T-helper 17 cell (primary cell): Measurements from ENCODE around the gene FAR2. TPM values are rescaled to one million over a fixed set of nuclear protein-coding genes. Genes with fewer than 3 reads are reported as not detected.
A peak's percentile ranks its signal among the peaks of the same experiment; 100 is the strongest.

Experiments used
- ATAC-seq: fragments of 150-1000 bp; cut with Tn5 transposase; 2 replicates; pipeline ENCODE4 v1.10.0; 2021; ENCODE audit warnings: mild to moderate bottlenecking, moderate library complexity
- DNase-seq, 3 donors: peaks; one replicate each; pipeline versions ENCODE4 v3.0.0 to v3.0.0-alpha.2; 2020 to 2021
- H3K9me3 ChIP-seq: one replicate; pipeline ENCODE4 v1.7.0; 2013; ENCODE audit warnings: low read length, mild to moderate bottlenecking; ENCODE audit not compliant: control insufficient read depth, poor library complexity, severe bottlenecking
- H3K27ac Mint-ChIP-seq: one replicate; pipeline ENCODE4 v1.8.0; 2022; ENCODE audit warnings: mild to moderate bottlenecking, moderate library complexity, mixed read lengths
- H3K27me3 Mint-ChIP-seq: one replicate; pipeline ENCODE4 v1.8.0; 2022; ENCODE audit warnings: mixed read lengths
- H3K36me3 Mint-ChIP-seq: one replicate; pipeline ENCODE4 v1.8.0; 2022; ENCODE audit warnings: low read depth, mixed read lengths
- H3K4me1 Mint-ChIP-seq: one replicate; pipeline ENCODE4 v1.8.0; 2022; ENCODE audit warnings: mild to moderate bottlenecking, mixed read lengths
- H3K4me3 Mint-ChIP-seq: one replicate; pipeline ENCODE4 v1.8.0; 2022; ENCODE audit warnings: mild to moderate bottlenecking, moderate library complexity, mixed read lengths
- total RNA-seq, 4 donors: library from RNA in 2 of 4; stranded (reverse) in 2 of 4; gene quantifications; one replicate each; pipeline ENCODE4 v1.2.3 and lab custom pipeline; 2022 to 2026

FAR2 gene
- total RNA-seq, 2 donors from 2014 or later, result 6.6 to 8.5 TPM

DNA sequence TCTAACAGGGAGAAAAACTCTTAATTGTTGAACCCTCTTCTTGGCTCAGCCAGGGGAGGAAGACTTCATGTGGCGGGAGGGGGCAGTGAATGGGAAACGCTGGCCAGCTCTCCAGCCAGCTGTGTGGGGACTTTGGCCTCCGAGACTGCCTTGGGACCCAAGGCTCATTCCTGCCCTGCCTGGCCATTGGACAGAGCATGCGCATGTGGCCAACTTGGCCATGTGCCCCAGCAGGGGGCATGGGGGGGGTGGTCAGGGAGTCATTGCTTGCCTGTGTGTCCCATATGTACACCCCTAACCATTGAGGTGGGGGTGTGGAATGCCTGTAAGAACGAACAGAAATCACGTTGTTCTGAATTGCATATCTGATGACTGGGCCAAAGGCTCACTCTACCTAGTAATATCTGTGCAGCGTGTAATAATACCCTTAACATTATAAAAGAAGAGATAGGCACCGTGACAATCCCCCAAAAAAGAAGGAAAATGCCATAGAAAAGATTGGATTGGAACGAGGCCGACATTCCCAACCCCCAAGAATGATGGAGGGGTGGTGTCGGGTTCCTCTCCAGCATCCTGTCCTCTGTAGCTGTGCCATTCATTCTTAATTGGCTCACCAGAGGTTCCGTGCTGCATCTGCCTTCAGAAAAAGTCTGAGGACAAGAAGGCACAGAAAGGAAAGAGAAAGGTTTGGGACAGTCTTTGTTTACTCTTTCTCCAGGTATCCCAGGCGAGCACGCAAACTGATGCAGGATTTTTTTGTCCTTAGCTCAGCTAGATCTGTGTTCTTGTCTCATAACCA, 3.5 kb upstream of the FAR2 start:
- peaks cover 2% of the 10 kb centered on the region for H3K36me3 Mint-ChIP-seq
- H3K27ac Mint-ChIP-seq, result no peak overlapping the region
- no peaks in the 10 kb centered on the region for H3K9me3 ChIP-seq
- DNase-seq, result no peak
- H3K4me1 Mint-ChIP-seq, result peaks cover 7% of the 10 kb centered on the region
- H3K4me3 Mint-ChIP-seq, result no peak overlapping the region
- H3K27me3 Mint-ChIP-seq, result no peaks in the 10 kb centered on the region
- ATAC-seq, result no peak

DNA sequence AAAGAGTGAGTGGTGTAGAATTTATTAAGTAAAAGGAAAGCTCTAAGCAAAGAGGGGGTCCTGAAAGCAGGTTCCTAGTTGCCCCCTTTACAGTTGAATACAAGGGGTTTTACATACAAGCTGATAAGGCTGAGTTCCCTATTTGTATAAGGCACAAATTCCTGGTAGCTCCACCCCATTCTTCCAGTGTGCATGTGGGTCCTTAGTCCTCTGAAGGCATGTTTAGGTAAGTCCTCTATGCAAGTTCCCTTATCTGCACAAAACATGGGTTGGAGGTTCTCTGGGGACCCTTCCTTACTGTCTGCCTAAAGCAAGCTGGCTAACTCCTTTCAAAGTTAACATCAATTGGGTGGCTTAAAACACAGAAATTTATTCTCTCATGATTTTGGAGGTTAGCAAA, 2.9 kb upstream of the FAR2 start:
- ATAC-seq, result no peak
- Mint-ChIP-seq H3K27ac (no peak overlapping the region), H3K36me3 (peaks cover 2% of the 10 kb centered on the region), H3K27me3 (no peaks in the 10 kb centered on the region), H3K4me1 (peaks cover 12% of the 10 kb centered on the region), H3K4me3 (no peak overlapping the region)
- H3K9me3 ChIP-seq, result no peaks in the 10 kb centered on the region
- DNase-seq, result no peak

DNA sequence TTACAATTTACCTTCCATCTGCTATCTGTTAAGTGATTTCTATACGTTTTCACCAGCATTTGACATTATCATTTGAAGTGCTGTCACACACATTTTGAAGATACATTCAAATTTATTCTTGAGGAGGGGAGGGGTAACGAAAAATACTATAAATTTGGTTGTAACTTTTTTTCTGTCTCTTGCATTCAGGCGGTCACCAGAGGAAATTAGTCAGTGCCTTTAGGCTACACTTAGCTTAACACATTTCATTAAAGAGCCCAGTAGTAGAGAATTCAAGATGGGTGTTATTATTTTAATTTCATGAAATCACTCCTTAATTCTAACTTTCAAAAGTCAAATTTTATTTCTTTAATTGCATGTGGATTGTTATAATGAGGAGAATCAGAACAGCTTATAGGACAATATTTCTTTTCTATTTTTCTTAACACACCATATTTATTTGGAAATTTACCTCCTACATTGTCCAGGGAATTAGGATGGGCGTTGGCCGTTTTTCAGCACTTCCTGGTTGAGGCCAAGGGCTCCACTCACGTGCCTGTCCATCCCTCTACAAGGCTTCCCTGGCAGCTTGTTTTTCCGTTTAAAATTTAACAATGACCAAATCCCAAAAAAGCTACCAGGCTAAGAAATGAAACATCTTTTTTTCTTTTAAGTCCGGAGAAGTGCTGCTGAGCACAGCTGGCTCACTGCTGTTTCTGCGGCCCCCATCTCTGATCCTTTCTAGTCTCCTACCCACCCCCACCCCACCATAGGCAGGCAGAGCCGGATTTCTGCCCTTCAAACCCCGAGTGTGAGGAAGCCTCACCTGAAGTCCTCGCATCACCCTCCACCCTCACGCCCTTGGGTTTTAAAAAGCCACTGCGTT, 1.1 kb upstream of the FAR2 start:
- peak overlapping the region; percentile 90 for H3K27ac Mint-ChIP-seq
- DNase-seq (no peak), ATAC-seq (no peak)
- H3K9me3 ChIP-seq, result no peaks in the 10 kb centered on the region
- H3K4me3 Mint-ChIP-seq, result peak overlapping the region; percentile 95
- H3K27me3 Mint-ChIP-seq, result no peaks in the 10 kb centered on the region
- H3K36me3 Mint-ChIP-seq, result peaks cover 2% of the 10 kb centered on the region
- peaks cover 12% of the 10 kb centered on the region for H3K4me1 Mint-ChIP-seq

DNA sequence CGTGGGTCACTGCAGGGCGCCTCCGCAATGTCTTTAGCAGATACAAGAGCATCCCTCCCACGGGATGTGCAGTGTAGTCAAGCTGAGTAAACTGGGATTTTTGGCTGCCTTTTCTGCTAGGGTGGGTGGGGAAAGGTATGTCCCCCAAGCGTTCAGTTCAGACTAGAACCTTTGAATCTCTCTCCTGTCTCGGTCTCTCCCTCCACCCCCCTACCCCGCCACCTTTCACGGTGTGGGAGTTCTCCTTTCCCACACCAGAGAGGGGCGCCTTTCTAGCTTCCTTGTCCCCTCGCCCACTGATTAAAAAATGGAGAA, 525 bp upstream of the FAR2 start:
- ATAC-seq, result peak; percentile 40
- peak overlapping the region; percentile 90 for H3K27ac Mint-ChIP-seq
- H3K36me3 Mint-ChIP-seq, result peaks cover 4% of the 10 kb centered on the region
- H3K9me3 ChIP-seq, result no peaks in the 10 kb centered on the region
- H3K27me3 Mint-ChIP-seq, result no peaks in the 10 kb centered on the region
- peaks cover 18% of the 10 kb centered on the region for H3K4me1 Mint-ChIP-seq
- peak overlapping the region; percentile 95 for H3K4me3 Mint-ChIP-seq
- DNase-seq, result no peak

DNA sequence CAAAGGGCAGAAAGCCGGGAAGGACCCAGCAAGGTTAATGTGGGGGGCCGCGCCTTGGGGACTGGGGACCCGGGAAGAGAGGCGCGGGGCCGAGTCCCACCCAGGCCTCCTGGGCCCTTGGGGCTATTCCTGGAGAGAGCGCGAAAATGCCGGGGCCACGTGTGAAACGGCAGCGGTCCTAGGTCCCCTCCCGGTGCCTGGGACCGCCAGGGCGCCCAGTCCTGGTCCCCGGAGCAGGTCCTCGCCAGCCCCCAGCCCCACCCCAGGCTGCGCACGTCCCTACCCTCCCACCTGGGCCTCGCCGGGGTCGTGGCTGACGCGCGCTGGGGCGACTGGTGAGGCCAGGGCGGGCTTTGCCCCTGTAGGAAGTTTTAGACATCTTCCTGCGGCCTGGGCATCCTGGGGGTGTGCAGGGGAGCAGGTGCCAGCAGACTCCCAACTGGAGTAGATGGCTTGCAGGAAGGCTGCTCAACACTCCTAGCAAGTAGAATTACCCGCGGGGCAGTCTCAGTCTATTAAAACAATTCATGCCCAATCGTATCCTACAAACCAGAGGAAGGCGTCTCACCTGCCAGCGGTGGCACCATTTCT, 708 bp downstream of the FAR2 start:
- Mint-ChIP-seq H3K27me3 (no peaks in the 10 kb centered on the region), H3K4me3 (peak overlapping the region; percentile 95), H3K4me1 (peaks cover 22% of the 10 kb centered on the region), H3K27ac (peak overlapping the region; percentile 90), H3K36me3 (peaks cover 5% of the 10 kb centered on the region)
- DNase-seq (no peak), ATAC-seq (peak; percentile 19)
- no peaks in the 10 kb centered on the region for H3K9me3 ChIP-seq

DNA sequence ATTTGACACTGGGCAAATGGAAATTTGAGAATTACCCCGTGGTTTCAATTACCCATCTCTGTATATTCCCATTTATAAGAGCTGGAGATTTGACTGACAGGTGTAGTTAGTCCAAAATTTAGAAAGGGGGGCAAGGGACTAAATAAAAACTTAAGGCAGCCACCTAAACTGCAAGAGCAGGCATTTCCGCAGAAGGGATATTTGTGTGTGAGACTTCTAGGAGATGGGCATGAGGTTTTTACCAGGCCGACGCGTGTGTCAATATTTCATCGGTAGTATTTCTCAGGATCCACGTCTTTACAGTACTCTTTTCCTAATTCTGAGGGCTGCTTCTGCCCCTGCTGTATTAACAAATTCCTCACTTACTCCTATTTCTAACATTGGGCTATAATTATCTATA, 1.4 kb downstream of the FAR2 start:
- no peaks in the 10 kb centered on the region for H3K9me3 ChIP-seq
- H3K27me3 Mint-ChIP-seq, result no peaks in the 10 kb centered on the region
- H3K36me3 Mint-ChIP-seq, result peaks cover 5% of the 10 kb centered on the region
- peaks cover 22% of the 10 kb centered on the region for H3K4me1 Mint-ChIP-seq
- DNase-seq (no peak), ATAC-seq (no peak)
- peak overlapping the region; percentile 95 for H3K4me3 Mint-ChIP-seq
- no peak overlapping the region for H3K27ac Mint-ChIP-seq

DNA sequence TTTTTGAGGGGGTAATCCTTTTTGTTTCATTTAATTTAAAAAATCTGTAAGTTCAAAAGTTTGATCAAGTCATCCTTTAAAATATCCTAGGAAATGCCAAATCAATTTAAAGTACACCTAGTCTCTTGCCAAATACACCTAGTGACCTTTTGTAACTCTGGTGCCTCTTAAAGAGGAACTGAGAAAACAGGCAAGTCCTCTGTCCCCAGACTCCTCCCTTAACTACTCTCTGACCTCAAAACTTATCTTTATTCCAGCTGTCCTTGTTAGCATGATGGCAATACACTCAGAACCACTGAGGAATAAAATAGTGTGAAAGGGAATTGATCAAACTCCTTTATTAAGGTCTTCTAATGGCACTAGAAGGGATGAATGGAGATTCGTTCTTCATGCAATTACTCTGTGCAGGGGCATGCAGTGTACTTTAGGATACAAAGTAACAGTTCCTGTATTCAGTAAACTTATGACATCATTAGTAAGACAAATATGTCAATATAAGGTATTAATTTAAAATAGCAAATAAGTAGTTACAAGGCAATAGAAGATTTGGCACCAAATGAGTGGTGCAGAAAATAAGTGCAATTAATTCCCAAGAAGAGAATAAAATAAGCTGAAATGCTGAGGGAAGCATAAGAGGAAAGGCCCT, 3.3 kb downstream of the FAR2 start:
- Mint-ChIP-seq H3K36me3 (peaks cover 5% of the 10 kb centered on the region), H3K4me3 (no peak overlapping the region), H3K4me1 (peaks cover 22% of the 10 kb centered on the region), H3K27ac (no peak overlapping the region), H3K27me3 (no peaks in the 10 kb centered on the region)
- no peaks in the 10 kb centered on the region for H3K9me3 ChIP-seq
- ATAC-seq, result no peak
- DNase-seq, result no peak

DNA sequence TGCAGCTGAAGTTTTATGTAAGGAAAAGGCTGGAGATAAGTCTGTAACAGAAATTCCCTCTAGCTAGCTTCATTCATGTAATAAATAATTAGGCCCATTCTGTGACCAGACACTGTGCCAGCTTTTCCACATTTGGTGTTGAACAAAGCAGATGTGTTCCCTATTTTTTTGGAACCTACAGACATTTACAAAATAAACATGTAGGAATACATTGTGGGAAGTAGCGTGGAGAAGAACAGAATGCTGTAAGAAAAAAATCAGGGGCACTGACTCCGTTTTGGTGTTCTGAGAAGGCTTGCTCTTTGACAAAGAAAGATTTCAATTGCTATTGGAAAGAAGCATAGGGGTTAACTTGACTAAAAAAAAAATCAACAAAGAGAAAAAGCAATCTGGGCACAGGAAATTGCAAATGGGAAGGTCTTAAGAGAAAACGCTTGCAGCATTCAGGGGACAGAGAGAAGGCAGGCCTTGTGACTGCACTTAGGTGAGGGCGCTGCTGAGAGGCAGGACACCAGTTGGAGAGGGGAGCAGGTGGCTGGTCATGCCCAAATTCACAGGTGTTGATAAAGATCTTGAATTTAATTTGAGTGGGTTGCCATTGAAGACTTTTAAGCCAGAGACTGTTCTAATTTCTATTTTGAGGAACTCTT, 4.0 kb downstream of the FAR2 start:
- H3K27ac Mint-ChIP-seq, result peak overlapping the region; percentile 42
- peak overlapping the region; percentile 1 for H3K4me3 Mint-ChIP-seq
- H3K4me1 Mint-ChIP-seq, result peaks cover 22% of the 10 kb centered on the region
- H3K9me3 ChIP-seq, result no peaks in the 10 kb centered on the region
- H3K36me3 Mint-ChIP-seq, result peaks cover 5% of the 10 kb centered on the region
- no peaks in the 10 kb centered on the region for H3K27me3 Mint-ChIP-seq
- DNase-seq, result no peak
- no peak for ATAC-seq

DNA sequence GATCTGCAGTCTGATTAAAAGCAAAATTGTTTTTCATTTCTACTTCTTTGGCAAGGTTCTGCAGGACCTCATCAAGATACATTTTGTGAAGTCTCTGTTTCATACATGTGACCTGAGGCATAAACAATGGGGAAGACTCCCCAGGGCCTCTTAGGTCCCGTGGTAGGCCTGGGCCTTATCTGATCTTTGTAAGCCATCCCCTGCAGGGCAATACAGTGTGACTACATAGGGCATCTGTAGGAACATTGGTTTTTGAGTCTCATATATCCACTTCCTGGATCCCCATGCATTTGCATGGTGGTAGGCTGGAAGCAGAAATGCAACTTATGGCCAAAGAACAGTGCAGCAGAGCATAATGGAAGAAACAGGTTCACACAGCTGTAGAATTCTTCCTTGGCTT, 6.0 kb downstream of the FAR2 start:
- ATAC-seq (no peak), DNase-seq (no peak)
- H3K9me3 ChIP-seq, result no peaks in the 10 kb centered on the region
- Mint-ChIP-seq H3K36me3 (peaks cover 3% of the 10 kb centered on the region), H3K27ac (no peak overlapping the region), H3K4me3 (no peak overlapping the region), H3K27me3 (no peaks in the 10 kb centered on the region), H3K4me1 (peaks cover 24% of the 10 kb centered on the region)

DNA sequence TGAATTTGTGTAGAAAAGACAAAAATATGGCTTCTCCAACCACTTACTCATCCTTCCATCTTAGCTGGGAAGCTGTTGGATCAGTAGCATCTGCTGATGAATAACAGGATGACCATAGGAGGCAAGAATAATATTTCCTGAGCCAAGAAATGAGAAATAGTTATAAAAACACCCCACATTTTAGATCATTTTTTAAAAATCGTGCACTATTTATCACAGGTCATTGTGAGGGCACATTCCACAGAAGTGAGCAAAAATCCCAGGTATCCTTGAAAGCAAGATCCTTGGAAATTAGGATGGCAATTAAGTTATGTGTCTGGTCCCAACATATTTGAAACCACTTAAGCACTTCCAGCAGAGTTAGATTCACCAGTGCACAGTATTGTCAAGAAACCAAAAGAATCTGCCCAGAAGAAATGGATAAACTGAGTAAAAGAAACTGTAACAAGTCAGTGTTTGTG, 8.4 kb downstream of the FAR2 start:
- Mint-ChIP-seq H3K36me3 (peaks cover 3% of the 10 kb centered on the region), H3K4me1 (peaks cover 20% of the 10 kb centered on the region)
- DNase-seq, result no peak

DNA sequence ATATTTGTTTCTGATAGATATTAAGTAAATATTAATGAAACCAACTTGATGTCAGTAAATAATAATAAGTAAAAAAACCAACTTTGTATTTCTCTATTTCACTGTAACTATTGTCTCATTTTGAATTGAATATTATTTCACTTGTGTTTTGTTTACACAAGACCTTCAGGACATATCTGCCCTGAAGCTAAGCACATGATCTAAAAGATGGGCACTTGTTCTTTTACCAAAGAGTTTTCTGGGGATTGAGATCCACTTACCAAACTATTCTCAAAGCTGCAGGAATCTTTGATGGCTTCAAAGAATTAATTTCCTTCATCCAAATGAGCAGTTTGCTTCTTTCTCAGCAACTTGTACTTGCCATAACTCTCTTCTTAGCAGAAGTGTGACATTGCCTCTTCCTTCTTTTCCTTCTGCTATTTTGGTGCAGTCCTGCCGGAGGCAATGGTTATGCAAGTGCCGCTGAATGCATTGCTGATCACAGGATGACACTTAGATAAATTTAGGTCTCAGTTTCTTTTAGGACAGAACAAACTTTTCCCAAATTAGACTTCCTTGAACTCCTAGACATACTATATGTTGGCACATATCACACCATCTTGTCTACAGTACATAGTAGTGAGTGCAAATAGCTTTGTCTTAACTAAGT, 9.2 kb downstream of the FAR2 start:
- no peak overlapping the region for H3K4me3 Mint-ChIP-seq
- H3K9me3 ChIP-seq, result no peaks in the 10 kb centered on the region
- peaks cover 17% of the 10 kb centered on the region for H3K4me1 Mint-ChIP-seq
- H3K27me3 Mint-ChIP-seq, result no peaks in the 10 kb centered on the region
- no peak overlapping the region for H3K27ac Mint-ChIP-seq
- no peak for ATAC-seq
- DNase-seq, result no peak
- peaks cover 3% of the 10 kb centered on the region for H3K36me3 Mint-ChIP-seq

More for the DNA sequence above, 8.4 kb downstream of the FAR2 start:
- no peak for ATAC-seq
- Mint-ChIP-seq H3K27ac (no peak overlapping the region), H3K4me3 (no peak overlapping the region), H3K27me3 (no peaks in the 10 kb centered on the region)
- no peaks in the 10 kb centered on the region for H3K9me3 ChIP-seq

DNA sequence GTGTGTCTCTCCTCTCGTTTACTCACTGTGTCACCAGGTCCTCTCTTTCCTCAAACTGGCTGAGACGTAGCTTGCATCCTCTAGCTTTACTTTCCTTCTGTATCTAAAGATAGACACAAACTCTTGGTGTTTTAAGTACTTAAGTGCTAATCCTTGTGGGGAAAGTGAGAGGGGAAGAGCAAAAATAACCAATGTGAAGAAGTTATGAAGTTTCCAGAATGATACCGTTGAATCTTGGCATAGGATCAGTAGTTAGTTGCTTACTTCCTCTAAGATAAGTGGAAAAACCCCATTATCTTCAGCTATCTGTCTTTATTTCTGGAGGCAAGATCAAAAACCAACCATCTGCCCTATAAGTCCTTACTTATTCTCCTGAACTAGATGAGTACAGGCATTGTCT, 10.6 kb downstream of the FAR2 start:
- DNase-seq (no peak), ATAC-seq (no peak)
- H3K9me3 ChIP-seq, result no peaks in the 10 kb centered on the region
- H3K36me3 Mint-ChIP-seq, result no peaks in the 10 kb centered on the region
- H3K4me3 Mint-ChIP-seq, result no peak overlapping the region
- H3K4me1 Mint-ChIP-seq, result peaks cover 19% of the 10 kb centered on the region
- peak overlapping the region; percentile 16 for H3K27ac Mint-ChIP-seq
- H3K27me3 Mint-ChIP-seq, result no peaks in the 10 kb centered on the region
